Gastroesophageal sphincter (tissue), 4 donors: ENCODE results near the gene TSPEAR. TPM values are rescaled to one million over a fixed set of nuclear protein-coding genes. Genes with fewer than 3 reads are reported as not detected.

Experiments used
- ATAC-seq: fragments of 150-250 bp; one replicate; pipeline ENCODE4 v1.9.1; 2016; ENCODE audit warnings: mild to moderate bottlenecking, moderate library complexity
- H3K27ac ChIP-seq, 4 donors: fragments of 200-600 bp; sonication (generic) in 3 of 4; 1 replicate in 3 of 4; 2 replicates in 1 of 4; pipeline ENCODE4 v1.5.1; 2016 to 2019
- H3K27me3 ChIP-seq: fragments of 200-600 bp; sonication (generic); one replicate; pipeline ENCODE4 v1.5.1; 2019
- H3K36me3 ChIP-seq, 2 donors: fragments of 200-600 bp; sonication (generic); one replicate each; pipeline ENCODE4 v1.5.1; 2019; ENCODE audit warnings: control low read depth in 1 of 2
- H3K4me1 ChIP-seq, 3 donors: fragments of 200-600 bp; sonication (generic); 1 replicate in 2 of 3; 2 replicates in 1 of 3; pipeline ENCODE4 v1.5.1; 2016 to 2019; ENCODE audit warnings: control low read depth in 2 of 3
- H3K4me3 ChIP-seq, 2 donors: fragments of 200-600 bp; sonication (generic); one replicate each; pipeline ENCODE4 v1.5.1; 2019; ENCODE audit warnings: mild to moderate bottlenecking in 1 of 2, moderate library complexity in 1 of 2
- H3K9me3 ChIP-seq, 3 donors: fragments of 200-600 bp; sonication (generic); one replicate each; pipeline ENCODE4 v1.5.1; 2017 to 2019; ENCODE audit warnings: control low read depth in 2 of 3
- CTCF ChIP-seq, 4 experiments: fragments of 200-600 bp in 2 of 4; fragments of 450-650 bp in 2 of 4; sonication (generic) in 1 of 4; IDR thresholded peaks; one replicate each; pipeline ENCODE4 v1.5.1; 2017 to 2019; ENCODE audit warnings: antibody characterized with exemption in 4 of 4, mild to moderate bottlenecking in 2 of 4, moderate library complexity in 2 of 4
- EP300 ChIP-seq: sonication (generic); formaldehyde crosslinking; IDR thresholded peaks from one replicate; pipeline ENCODE4 v1.6.1; 2017; ENCODE audit warnings: antibody characterized with exemption, mild to moderate bottlenecking
- POLR2A ChIP-seq, 2 donors: fragments of 450-650 bp; IDR thresholded peaks; one replicate each; pipeline ENCODE4 v1.6.1; 2017; ENCODE audit warnings: antibody characterized with exemption in 2 of 2, mild to moderate bottlenecking in 2 of 2, moderate library complexity in 1 of 2
- POLR2AphosphoS5 ChIP-seq: sonication (generic); formaldehyde crosslinking; IDR thresholded peaks from one replicate; pipeline ENCODE4 v1.6.1; 2017; ENCODE audit warnings: antibody characterized with exemption
- WGBS, 2 donors: methylation state at CpG; one replicate each; pipeline ENCODE4 v1.1.5; 2018; ENCODE audit warnings: low coverage in 1 of 2; 5-methylcytosine and 5-hydroxymethylcytosine counted together
- total RNA-seq, 4 donors: library from RNA; depleted of rRNA; stranded (reverse); fragments of >200 nt; gene quantifications; one replicate each; pipeline ENCODE4 v1.1.0, GENCODE V29; 2016

TSPEAR gene
- total RNA-seq, 4 donors from 2014 or later, result not detected

GRCh38 chr21:44618504-44618903 lies 92.9 kb downstream of the TSPEAR start:
- H3K4me3 ChIP-seq, result no peak overlapping the region
- TF ChIP-seq POLR2A (IDR thresholded peaks at IDR 0.05) (no peak), CTCF (IDR thresholded peaks at IDR 0.05) (no peak), POLR2AphosphoS5 (no peak), EP300 (no peak)
- H3K36me3 ChIP-seq, result no peaks in the 10 kb centered on the region
- WGBS, 2 donors, result 8% methylated on average over 3 of the region's 4 CpGs; no CpG with 5 or more reads in 1 of the 2 donors
- H3K4me1 ChIP-seq, result no peaks in the 10 kb centered on the region
- H3K27ac ChIP-seq, result no peak overlapping the region
- H3K9me3 ChIP-seq, result peaks cover 0 to 30% (median 0%) of the 10 kb centered on the region in 3 donors
- peaks cover 42% of the 10 kb centered on the region for H3K27me3 ChIP-seq
- ATAC-seq, result peak; percentile 31

GRCh38 chr21:44617071-44617501 lies 94.3 kb downstream of the TSPEAR start:
- Histone ChIP-seq H3K36me3 (no peaks in the 10 kb centered on the region), H3K27me3 (peaks cover 56% of the 10 kb centered on the region), H3K27ac (no peak overlapping the region), H3K4me3 (no peak overlapping the region), H3K9me3 (peaks cover 0 to 19% (median 0%) of the 10 kb centered on the region in 3 donors), H3K4me1 (no peaks in the 10 kb centered on the region)
- ATAC-seq, result no peak
- WGBS, 2 donors, result no CpG with 5 or more reads among the region's 8 CpGs
- no peak for TF ChIP-seq POLR2AphosphoS5
- no peak for TF ChIP-seq POLR2A (IDR thresholded peaks at IDR 0.05)
- no peak for TF ChIP-seq CTCF (IDR thresholded peaks at IDR 0.05)
- no peak for TF ChIP-seq EP300

GRCh38 chr21:44616591-44616926 lies 94.8 kb downstream of the TSPEAR start:
- Histone ChIP-seq H3K4me1 (no peaks in the 10 kb centered on the region), H3K9me3 (peaks cover 0 to 24% (median 0%) of the 10 kb centered on the region in 3 donors), H3K36me3 (no peaks in the 10 kb centered on the region), H3K27ac (no peak overlapping the region), H3K4me3 (no peak overlapping the region), H3K27me3 (peaks cover 62% of the 10 kb centered on the region)
- no peak for ATAC-seq
- TF ChIP-seq EP300 (no peak), CTCF (IDR thresholded peaks at IDR 0.05) (no peak), POLR2AphosphoS5 (no peak), POLR2A (IDR thresholded peaks at IDR 0.05) (no peak)
- 70% methylated on average over 2 of the region's 16 CpGs; no CpG with 5 or more reads in 1 of the 2 donors for whole genome bisulfite sequencing, 2 donors

GRCh38 chr21:44615911-44616590 lies 95.3 kb downstream of the TSPEAR start:
- H3K4me3 ChIP-seq, result no peak overlapping the region
- no peaks in the 10 kb centered on the region for H3K36me3 ChIP-seq
- peaks cover 0 to 29% (median 0%) of the 10 kb centered on the region in 3 donors for H3K9me3 ChIP-seq
- TF ChIP-seq POLR2AphosphoS5 (no peak), EP300 (no peak), CTCF (IDR thresholded peaks at IDR 0.05) (no peak), POLR2A (IDR thresholded peaks at IDR 0.05) (no peak)
- ATAC-seq, result no peak
- H3K27ac ChIP-seq, result no peak overlapping the region
- H3K27me3 ChIP-seq, result peaks cover 64% of the 10 kb centered on the region
- H3K4me1 ChIP-seq, result no peaks in the 10 kb centered on the region
- WGBS, 2 donors, result 40 to 54% methylated on average over 3 to 4 of the region's 17 CpGs

- Histone ChIP-seq H3K36me3 (no peaks in the 10 kb centered on the region), H3K4me1 (no peaks in the 10 kb centered on the region), H3K27me3 (peaks cover 67% of the 10 kb centered on the region), H3K27ac (no peak overlapping the region), H3K9me3 (peaks cover 0 to 35% (median 0%) of the 10 kb centered on the region in 3 donors), H3K4me3 (no peak overlapping the region)
- TF ChIP-seq POLR2A (IDR thresholded peaks at IDR 0.05), result no peak
- no peak for TF ChIP-seq CTCF (IDR thresholded peaks at IDR 0.05)
- no peak for TF ChIP-seq EP300
- no peak for TF ChIP-seq POLR2AphosphoS5
- no peak for ATAC-seq
- WGBS, 2 donors, result 74 to 78% methylated on average over 1 to 4 of the region's 8 CpGs
Observed at GRCh38 chr21:44615466-44615865, 95.9 kb downstream of the TSPEAR start.
